ENCODE results near the gene TNFAIP2.
"Not testable (repeated sequence)": the region's sequence is repeated elsewhere in the genome, so short reads cannot be mapped to it uniquely, and the experiment has no call there.

The TNFAIP2 gene

DNA sequence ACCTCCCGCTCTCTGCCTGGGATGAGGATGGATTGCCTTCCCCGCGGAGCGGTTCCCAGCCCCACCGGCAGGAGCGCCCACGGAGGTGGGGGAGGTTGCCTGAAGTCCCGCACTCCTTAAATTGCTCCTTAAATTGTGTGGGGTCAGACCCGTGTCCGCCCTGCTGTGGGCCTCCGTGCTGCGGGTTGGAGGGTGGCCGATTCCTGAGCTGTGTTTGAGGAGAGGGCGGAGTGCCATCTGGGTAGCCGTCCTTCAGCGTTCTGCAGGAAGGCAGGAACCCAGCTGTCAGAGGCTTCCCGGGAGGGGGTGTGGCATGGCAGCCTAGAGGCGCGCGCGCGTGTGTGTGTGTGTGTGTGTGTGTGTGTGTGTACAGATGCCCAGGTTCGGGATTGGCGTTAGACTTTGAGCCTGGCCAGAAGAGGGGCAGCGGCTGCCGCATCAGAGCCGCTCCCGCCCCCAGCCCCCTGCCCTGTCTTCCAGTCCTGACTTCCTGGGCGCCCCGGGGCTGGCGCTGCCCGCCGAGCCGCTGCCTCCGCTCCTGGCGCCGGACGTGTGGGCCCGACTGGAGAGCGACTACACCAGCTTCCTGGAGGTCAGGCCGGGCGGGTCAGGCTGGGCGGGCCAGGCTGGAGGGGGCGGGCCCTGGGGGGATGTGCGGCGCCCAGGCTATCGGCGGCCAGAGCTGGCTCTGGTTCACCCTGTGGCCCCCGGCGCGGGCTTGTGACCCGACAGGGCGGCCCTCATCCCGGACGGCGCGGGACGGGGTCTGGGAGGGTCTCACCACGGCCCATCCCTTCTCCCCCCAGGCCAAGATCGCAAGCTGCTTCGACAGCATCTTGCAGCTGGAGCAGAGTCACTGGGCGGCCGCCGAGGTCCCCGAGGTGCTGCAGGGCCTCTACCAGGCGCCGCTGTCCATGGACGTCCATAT lies 19.5 kb upstream of the TNFAIP2 start:
- peak in 2 of 10 donors; percentile 72 to 84 for DNase-seq
- intact Hi-C loops (cut with DNase I) = loop anchor here (2.0 kb wide), 1 partner anchor 81 kb away; no protein-coding TSS in a partner anchor

- intact Hi-C loops (cut with DNase I) = loop anchor here (2.0 kb wide), 1 partner anchor 80 kb away; no protein-coding TSS in a partner anchor
These were observed 18.9 kb upstream of the TNFAIP2 start for GRCh38 chr14:103104389-103104653.

DNA sequence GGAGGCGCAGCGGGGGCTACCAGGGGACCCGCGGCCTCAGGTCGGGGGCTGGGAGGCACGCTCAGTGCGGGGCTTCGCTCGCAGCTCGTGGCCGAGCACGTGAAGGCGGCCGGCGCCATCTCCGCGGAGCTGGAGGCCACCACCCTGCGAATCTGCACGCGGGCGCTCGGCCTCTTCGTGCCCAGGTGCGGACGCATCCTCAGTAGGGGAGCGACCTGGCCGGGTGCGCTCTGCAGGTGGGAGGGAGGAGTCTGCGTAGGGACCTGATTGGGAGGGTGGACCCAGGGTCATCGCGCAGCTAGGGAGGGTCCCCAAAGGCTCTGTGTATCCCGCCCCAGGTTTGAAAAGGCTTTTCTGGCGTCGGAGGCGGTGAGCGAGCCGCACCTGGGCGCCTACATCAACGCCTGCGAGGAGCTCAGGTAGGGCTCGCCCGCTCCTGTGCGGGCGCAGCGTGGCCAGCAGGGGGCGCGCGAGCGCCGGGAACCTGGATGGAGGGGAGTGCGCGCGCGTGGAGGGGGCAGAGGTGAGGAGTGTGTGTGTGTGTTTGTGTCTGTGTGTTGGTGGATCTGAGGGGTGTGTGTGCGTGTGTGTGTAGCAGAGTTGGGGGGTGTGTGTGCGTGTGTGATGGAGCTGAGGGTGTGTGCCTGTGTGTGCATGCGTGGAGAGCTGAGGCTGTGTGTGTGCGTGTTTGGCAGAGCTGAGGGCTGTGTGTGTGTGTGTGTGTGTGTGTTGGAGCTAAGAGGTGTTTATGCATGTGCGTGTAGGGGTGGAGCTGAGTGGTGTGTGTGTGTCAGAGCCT lies 18.4 kb upstream of the TNFAIP2 start:
- intact Hi-C loops (cut with DNase I) = loop anchor here (1.0 to 2.0 kb wide), 2 partner anchors 80 to 188 kb away; no protein-coding TSS in a partner anchor
- DNase-seq = peak in 9 of 10 donors; percentile 49 to 94 (median 69)

More at GRCh38 chr14:103104389-103104653, 18.9 kb upstream of the TNFAIP2 start:
- no peak for DNase-seq

GRCh38 chr14:103105580-103106150 lies 17.6 kb upstream of the TNFAIP2 start:
- DNase-seq = peak in 1 of 10 donors; percentile 59
- intact Hi-C loops (cut with DNase I) = loop anchor here (1.0 to 2.0 kb wide), 2 partner anchors 79 to 188 kb away; no protein-coding TSS in a partner anchor

DNA sequence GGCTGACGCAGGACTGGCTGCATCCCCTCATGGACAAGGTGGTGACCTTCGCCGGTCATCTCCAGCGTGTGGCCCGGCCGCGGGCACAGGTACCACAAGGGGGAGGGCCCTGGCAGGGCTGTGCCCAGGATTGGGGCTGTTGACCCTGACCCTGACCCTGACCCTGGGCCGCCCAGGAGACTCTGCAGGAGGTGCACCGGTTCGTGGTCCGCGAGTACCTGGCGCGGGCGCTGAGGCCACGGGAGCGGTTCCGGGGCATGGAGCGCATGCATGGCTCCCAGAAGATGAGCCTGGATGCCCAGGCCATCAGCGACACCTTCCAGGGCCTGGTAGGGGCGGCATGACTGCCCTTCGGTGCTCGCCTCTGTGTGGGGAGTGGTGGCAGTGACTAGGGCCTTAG lies 15.8 kb upstream of the TNFAIP2 start:
- intact Hi-C loops (cut with DNase I) = no loop called here
- no peak for DNase-seq

GRCh38 chr14:103107941-103108748 lies 15.1 kb upstream of the TNFAIP2 start:
- intact Hi-C loops (cut with DNase I) = no loop called here
- DNase-seq = no peak

- intact Hi-C loops (cut with DNase I) = no loop called here
- DNase-seq = no peak
These were observed 14.5 kb upstream of the TNFAIP2 start for GRCh38 chr14:103108749-103109207.

GRCh38 chr14:103109535-103110441 lies 13.5 kb upstream of the TNFAIP2 start:
- intact Hi-C loops (cut with DNase I) = no loop called here

DNA sequence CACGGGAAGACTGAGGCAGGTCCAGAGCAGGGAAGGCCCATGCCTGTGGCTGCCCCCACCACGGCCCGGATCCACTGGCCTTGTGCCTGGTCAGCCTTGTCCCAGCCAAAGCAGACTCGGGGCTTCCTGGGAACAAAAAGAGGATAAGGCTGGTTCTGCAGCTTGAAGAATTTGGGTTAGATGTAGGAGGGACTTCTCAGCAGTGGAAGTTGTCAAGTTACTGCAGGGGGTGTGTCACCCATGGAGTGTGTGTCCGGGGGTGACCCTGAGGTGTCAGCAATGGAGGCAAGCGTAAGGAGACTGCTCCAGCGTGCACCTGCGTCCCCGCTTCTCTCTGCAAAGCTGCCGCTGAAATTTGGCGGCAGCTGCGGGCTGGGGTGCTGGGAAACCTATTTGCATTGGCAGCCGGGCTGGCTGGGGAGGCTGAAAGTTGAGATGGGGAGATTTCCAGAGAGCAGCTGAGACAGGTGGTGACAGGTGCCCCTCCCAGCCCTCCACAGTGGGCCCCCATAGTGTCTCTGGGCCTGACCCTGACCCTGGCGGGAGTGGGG lies 12.5 kb upstream of the TNFAIP2 start:
- intact Hi-C loops (cut with DNase I) = no loop called here
- no peak for DNase-seq

More at GRCh38 chr14:103109535-103110441, 13.5 kb upstream of the TNFAIP2 start:
- DNase-seq = no peak

GRCh38 chr14:103111232-103111868 lies 11.9 kb upstream of the TNFAIP2 start:
- intact Hi-C loops (cut with DNase I) = no loop called here
- DNase-seq = no peak

- no peak for DNase-seq
- intact Hi-C loops (cut with DNase I) = no loop called here
These were observed 10.6 kb upstream of the TNFAIP2 start for GRCh38 chr14:103112400-103113243.

GRCh38 chr14:103113303-103113702 lies 10.0 kb upstream of the TNFAIP2 start:
- intact Hi-C loops (cut with DNase I) = no loop called here
- DNase-seq = no peak

DNA sequence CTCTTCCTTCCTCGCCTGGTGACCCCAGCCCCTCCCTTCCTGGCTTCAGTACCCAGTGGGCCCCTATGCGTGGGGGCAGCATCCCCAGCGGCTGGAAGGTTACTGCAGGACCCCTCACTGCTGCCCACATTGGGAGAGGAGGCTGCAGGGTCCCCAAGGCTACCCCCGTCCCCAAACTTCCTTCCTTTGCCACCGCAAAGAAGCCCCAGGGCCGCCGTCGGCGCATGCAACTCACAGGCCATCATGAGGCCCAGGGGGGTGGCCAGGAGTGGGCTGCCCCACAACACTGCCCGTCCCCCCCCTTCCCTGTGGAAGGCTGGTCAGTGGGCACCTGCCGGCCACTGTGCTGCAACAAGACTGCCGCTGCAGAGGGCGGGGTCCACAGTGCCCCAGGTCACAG lies 9.5 kb upstream of the TNFAIP2 start:
- no peak for DNase-seq
- intact Hi-C loops (cut with DNase I) = no loop called here

DNA sequence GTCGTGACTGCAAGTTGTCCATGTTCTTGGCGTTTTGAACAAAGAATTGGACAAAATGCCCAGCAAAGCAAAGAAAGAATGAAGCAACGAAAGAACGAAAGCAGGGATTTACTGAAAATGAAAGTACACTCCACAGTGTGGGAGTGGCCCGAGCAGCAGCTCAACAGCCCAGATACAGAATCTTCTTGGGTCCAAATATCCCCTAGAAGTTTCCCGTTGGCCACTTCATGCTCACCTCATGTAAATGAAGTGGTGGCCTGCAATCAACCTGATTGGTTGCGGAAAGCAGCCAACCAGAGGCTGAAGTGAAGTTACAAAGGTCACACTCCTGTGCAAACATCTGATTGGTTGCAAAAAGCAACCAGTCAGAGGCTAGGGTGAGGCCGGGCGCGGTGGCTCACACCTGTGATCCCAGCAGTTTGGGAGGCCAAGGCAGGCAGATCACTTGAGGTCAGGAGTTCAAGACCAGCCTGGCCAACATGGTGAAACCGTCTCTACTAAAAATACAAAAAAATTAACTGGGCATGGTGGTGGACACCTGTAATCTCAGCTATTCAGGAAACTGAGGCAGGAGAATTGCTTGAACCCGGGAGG lies 8.1 kb upstream of the TNFAIP2 start:
- intact Hi-C loops (cut with DNase I); DNase-seq: not testable (repeated sequence)

DNA sequence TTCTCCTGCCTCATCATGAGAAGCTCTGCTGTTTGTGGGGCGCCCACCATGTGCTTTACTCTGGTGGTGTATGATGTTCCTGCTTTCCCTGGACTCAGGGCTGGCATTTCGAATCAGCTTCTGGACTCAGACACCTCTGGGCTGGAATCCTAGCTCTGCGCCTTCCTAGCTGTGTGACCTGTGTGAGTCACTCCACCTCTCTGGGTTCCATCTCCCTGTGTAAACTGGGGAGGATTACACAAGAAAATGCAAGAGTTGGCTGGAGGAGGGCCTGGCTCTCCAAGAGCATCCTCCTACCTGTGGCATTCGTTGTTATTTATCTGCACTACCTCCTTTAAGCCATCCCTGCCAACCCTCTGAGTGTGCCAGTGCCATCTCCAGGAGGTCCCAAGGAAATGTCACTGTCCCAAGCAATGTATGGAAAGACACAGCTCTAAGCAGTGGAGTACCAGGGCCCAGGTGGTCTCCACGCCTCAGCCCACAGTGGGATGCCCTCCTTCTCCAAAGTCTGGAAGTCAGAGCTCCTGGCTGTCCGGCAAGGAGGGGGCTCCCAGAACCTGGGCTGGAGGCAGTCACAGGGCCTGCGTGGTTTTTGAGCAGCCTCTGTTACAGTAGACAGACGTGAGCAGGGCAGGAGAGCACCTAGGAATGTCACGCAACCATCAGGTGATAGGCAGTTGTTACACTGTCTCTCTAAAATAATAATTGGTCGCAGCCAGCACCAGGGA lies 7.3 kb upstream of the TNFAIP2 start:
- DNase-seq = no peak
- intact Hi-C loops (cut with DNase I) = no loop called here

DNA sequence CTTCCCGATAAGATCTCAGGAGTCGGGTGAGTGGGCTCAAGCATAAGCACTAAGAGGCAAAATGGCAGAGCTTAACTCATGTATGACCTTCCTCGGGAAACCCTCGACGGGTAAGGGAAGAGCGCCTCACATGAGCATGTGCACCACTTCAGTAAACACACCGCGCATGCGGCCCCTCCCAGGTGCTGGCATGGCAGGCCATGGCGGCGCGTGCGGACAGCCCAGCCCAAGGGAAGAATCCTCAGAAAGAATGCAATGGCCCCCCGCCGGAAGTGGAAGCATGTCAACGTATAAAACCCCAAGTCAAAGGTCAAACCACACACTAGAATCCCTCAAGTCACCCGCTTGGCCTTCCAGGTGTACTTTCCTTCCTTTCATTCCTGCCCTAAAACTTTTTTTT lies 6.6 kb upstream of the TNFAIP2 start:
- DNase-seq = no peak
- intact Hi-C loops (cut with DNase I) = no loop called here

Data from posterior cingulate gyrus (tissue), 11 donors.